ENCODE measurements around the gene CHPF2.
A peak's percentile ranks its signal among the peaks of the same experiment; 100 is the strongest.

Gene CHPF2

GRCh38 chr7:151232091-151232916, at the start of gene CHPF2:
TSS of gene CHPF2 (plus strand) at chr7:151232483. CDS start at chr7:151234012, 1,529 bp downstream.
- ChIA-PET CTCF (interaction anchor here (1.0 kb wide), 3 partner anchors 12 to 109 kb away, joined by 3 to 11 read pairs (median 7); no protein-coding TSS in a partner anchor), POLR2A (interaction anchor here (1.0 to 3.2 kb wide), 5 partner anchors 11 to 81 kb away, joined by 3 to 23 read pairs (median 4); no protein-coding TSS in a partner anchor)
- peaks cover 3 to 35% of the 10 kb centered on the region in 2 experiments; a peak in 2 of 3 replicates for H3K36me3 ChIP-seq (ENCODE audit: control insufficient read depth in 2 of 2, insufficient read depth in 1 of 2, low read length in 2 of 2)
- peak within 1 kb of the TSS; percentile 59 for H3K27ac ChIP-seq (ENCODE audit: extremely low read depth, low read depth, low read length)
- no peaks in the 10 kb centered on the region for H3K9me3 ChIP-seq (ENCODE audit: control insufficient read depth, insufficient read depth, low read depth, low read length)
- peak within 1 kb of the TSS; percentile 93 for H3K4me3 ChIP-seq (ENCODE audit: low read depth, low read length)
- peaks cover 3% of the 10 kb centered on the region; the same call in 1 of the 2 replicates for H3K4me1 ChIP-seq (ENCODE audit: control insufficient read depth, insufficient read depth, low read length)
- TF ChIP-seq ZNF513 (tag by site-specific recombination; IDR thresholded peaks at IDR 0.05) (no peak), ZNF596 (tag by site-specific recombination; IDR thresholded peaks at IDR 0.05) (no peak), ZNF76 (tag by site-specific recombination; IDR thresholded peaks at IDR 0.05; ENCODE audit: borderline replicate concordance, low read depth) (peak; percentile 84), ZBTB26 (tag by site-specific recombination; optimal IDR thresholded peaks at IDR 0.05) (peak; percentile 81), ZNF488 (tag by site-specific recombination; IDR thresholded peaks at IDR 0.05) (no peak), ZNF664 (tag by site-specific recombination; IDR thresholded peaks at IDR 0.05) (no peak), KLF9 (tag by site-specific recombination; IDR thresholded peaks at IDR 0.05; ENCODE audit: low read depth) (peak; percentile 35; the same call in 1 of the 2 replicates), ZNF354C (tag by site-specific recombination; IDR thresholded peaks at IDR 0.05; ENCODE audit: borderline replicate concordance, low read depth) (no peak), ZSCAN30 (tag by site-specific recombination; IDR thresholded peaks at IDR 0.05) (peak; percentile 6; the same call in 1 of the 2 replicates), ZNF366 (tag by site-specific recombination; conservative IDR thresholded peaks at IDR 0.05) (no peak), ZNF433 (tag by site-specific recombination; IDR thresholded peaks at IDR 0.05; ENCODE audit: low read depth) (no peak), ZNF335 (tag by site-specific recombination; conservative IDR thresholded peaks at IDR 0.05) (peak; percentile 97), ELK4 (IDR thresholded peaks at IDR 0.05; ENCODE audit: borderline replicate concordance, low read depth, low read length) (no peak; the same call in 1 of the 2 replicates), ZNF510 (tag by site-specific recombination; IDR thresholded peaks at IDR 0.05; ENCODE audit: insufficient replicate concordance) (no peak), ZNF654 (tag by site-specific recombination; IDR thresholded peaks at IDR 0.05; ENCODE audit: low read depth) (no peak), GLIS2 (tag by site-specific recombination; IDR thresholded peaks at IDR 0.05) (peak; percentile 60), PATZ1 (tag by site-specific recombination; IDR thresholded peaks at IDR 0.05) (peak; percentile 88), ZNF580 (tag by site-specific recombination; IDR thresholded peaks at IDR 0.05) (peak; percentile 15; the same call in 1 of the 2 replicates), ZNF398 (tag by site-specific recombination; IDR thresholded peaks at IDR 0.05) (0 out of 2 replicates have a peak, but pooled peaks have one; percentile 5), ZFP41 (tag by site-specific recombination; IDR thresholded peaks at IDR 0.05; ENCODE audit: borderline replicate concordance) (no peak), TCF7L2 (IDR thresholded peaks at IDR 0.05; ENCODE audit: borderline replicate concordance, low read depth, low read length) (no peak), ZNF514 (tag by site-specific recombination; IDR thresholded peaks at IDR 0.05) (no peak), ATF2 (tag by site-specific recombination; IDR thresholded peaks at IDR 0.05; ENCODE audit: low read depth) (no peak), ZNF202 (tag by site-specific recombination; IDR thresholded peaks at IDR 0.05; ENCODE audit: borderline replicate concordance) (no peak)
